B cell (primary cell): ENCODE data around the gene N4BP2L2. TPM values are rescaled to one million over a fixed set of nuclear protein-coding genes. Genes with fewer than 3 reads are reported as not detected.

Source experiments
- ATAC-seq: fragments of 200-7000 bp; cut with Tn5 transposase; one replicate; pipeline ENCODE4 v1.10.0; 2021; ENCODE audit warnings: low read depth, mild to moderate bottlenecking, moderate number of reproducible peaks, moderate library complexity
- CTCF ChIA-PET: fragments of 350-600 bp; sonication (Branson Sonifier 250); formaldehyde crosslinking; loops from one replicate; lab custom pipeline; 2021; ENCODE audit warnings: antibody characterized with exemption, inconsistent platforms; lab: Charles Lee
- POLR2A ChIA-PET: fragments of 350-600 bp; sonication (Branson Sonifier 250); formaldehyde crosslinking; loops from one replicate; lab custom pipeline; 2021; ENCODE audit warnings: antibody characterized with exemption; lab: Charles Lee
- DNase-seq: peaks from one replicate; pipeline ENCODE4 v3.0.0; 2013
- H2AFZ ChIP-seq: 2 replicates; pipeline ENCODE4 v1.6.1; 2012; ENCODE audit warnings: mild to moderate bottlenecking, low read depth, low read length; ENCODE audit not compliant: insufficient read depth, poor library complexity, severe bottlenecking
- H3K27ac ChIP-seq, 2 donors: 1 replicate in 1 of 2; 2 replicates in 1 of 2; pipeline ENCODE4 v1.5.1; 2012 to 2013; ENCODE audit warnings: low read length in 2 of 2, mild to moderate bottlenecking in 2 of 2, moderate library complexity in 1 of 2
- H3K27me3 ChIP-seq, 4 experiments: fragments of 200-600 bp in 1 of 4; sonication (generic) in 1 of 4; replicated peaks in 1 of 4; 1 replicate in 2 of 4; 2 replicates in 2 of 4; pipeline versions ENCODE4 v1.6.1 to v1.7.0; 2013 to 2016; ENCODE audit warnings: low read length in 3 of 4, mild to moderate bottlenecking in 2 of 4, mixed read lengths in 1 of 4, moderate library complexity in 1 of 4; ENCODE audit not compliant: insufficient read depth in 4 of 4, control insufficient read depth in 3 of 4; ENCODE audit errors: control extremely low read depth in 1 of 4
- H3K36me3 ChIP-seq, 2 experiments: replicated peaks in 1 of 2; 1 replicate in 1 of 2; 2 replicates in 1 of 2; pipeline versions ENCODE4 v1.6.1 to v1.7.1; 2013; ENCODE audit warnings: low read length in 1 of 2; ENCODE audit not compliant: insufficient read depth in 2 of 2, control insufficient read depth in 1 of 2; ENCODE audit errors: control extremely low read depth in 1 of 2, extremely low read depth in 1 of 2
- H3K4me1 ChIP-seq, 2 donors: fragments of 200-600 bp in 1 of 2; sonication (generic) in 1 of 2; 1 replicate in 1 of 2; 2 replicates in 1 of 2; pipeline versions ENCODE4 v1.5.1 to v1.6.1; 2013 to 2017; ENCODE audit warnings: low read length in 2 of 2; ENCODE audit not compliant: control insufficient read depth in 2 of 2, insufficient read depth in 2 of 2
- H3K4me2 ChIP-seq: replicated peaks from 2 replicates; pipeline ENCODE3; 2012; ENCODE audit warnings: mild to moderate bottlenecking, low read depth, low read length; ENCODE audit not compliant: poor library complexity, severe bottlenecking
- H3K4me3 ChIP-seq, 5 experiments: fragments of 200-600 bp in 1 of 5; sonication (generic) in 1 of 5; 1 replicate in 3 of 5; 2 replicates in 2 of 5; pipeline versions ENCODE4 v1.5.1 to v1.7.0; 2011 to 2016; ENCODE audit warnings: low read length in 4 of 5, mild to moderate bottlenecking in 4 of 5, low read depth in 2 of 5, control low read depth in 1 of 5, moderate library complexity in 1 of 5; ENCODE audit not compliant: insufficient read depth in 1 of 5; ENCODE audit errors: control extremely low read depth in 1 of 5, extremely low read depth in 1 of 5
- H3K79me2 ChIP-seq: fragments of 200-600 bp; sonication (generic); one replicate; pipeline ENCODE4 v1.6.0; 2016; ENCODE audit warnings: low read length; ENCODE audit not compliant: control insufficient read depth, insufficient read depth
- H3K9ac ChIP-seq: fragments of 200-600 bp; sonication (generic); 2 replicates; pipeline ENCODE4 v1.6.1; 2017; ENCODE audit warnings: mild to moderate bottlenecking, low read length, moderate library complexity
- H3K9me3 ChIP-seq, 3 donors: one replicate each; pipeline versions ENCODE4 v1.6.1 to v1.7.1; 2013; ENCODE audit warnings: low read length in 2 of 3; ENCODE audit not compliant: control insufficient read depth in 2 of 3, insufficient read depth in 1 of 3; ENCODE audit errors: control extremely low read depth in 1 of 3
- H4K20me1 ChIP-seq: 2 replicates; pipeline ENCODE4 v1.6.0; 2012; ENCODE audit warnings: mild to moderate bottlenecking, low read length; ENCODE audit not compliant: insufficient read depth, control insufficient read depth, poor library complexity, severe bottlenecking
- H3K27ac Mint-ChIP-seq: one replicate; pipeline ENCODE4 v1.8.0; 2021; ENCODE audit warnings: mixed read lengths
- H3K27me3 Mint-ChIP-seq: one replicate; pipeline ENCODE4 v1.8.0; 2021; ENCODE audit warnings: mixed read lengths
- H3K4me1 Mint-ChIP-seq: one replicate; pipeline ENCODE4 v1.8.0; 2021; ENCODE audit warnings: mixed read lengths
- H3K4me3 Mint-ChIP-seq: one replicate; pipeline ENCODE4 v1.8.0; 2021; ENCODE audit warnings: mixed read lengths
- H3K9me3 Mint-ChIP-seq: one replicate; pipeline ENCODE4 v1.8.0; 2022; ENCODE audit warnings: mixed read lengths; ENCODE audit not compliant: insufficient read depth
- CTCF ChIP-seq: fragments of 200-600 bp; IDR thresholded peaks from one replicate; pipeline ENCODE4 v1.8.0; 2022; ENCODE audit warnings: antibody characterized with exemption, mild to moderate bottlenecking
- EZH2 ChIP-seq: IDR thresholded peaks from 2 replicates; pipeline ENCODE4 v1.6.1; 2012; ENCODE audit warnings: borderline replicate concordance, low read depth, mild to moderate bottlenecking, moderate library complexity, low read length; ENCODE audit not compliant: insufficient read depth, poor library complexity, severe bottlenecking
- WGBS: methylation state at CpG from one replicate; pipeline ENCODE4 v1.1.5; 2013; ENCODE audit warnings: missing lambda C conversion rate; ENCODE audit not compliant: insufficient coverage; 5-methylcytosine and 5-hydroxymethylcytosine counted together
- intact Hi-C: fragments of 100-400 bp; cut with micrococcal nuclease; formaldehyde crosslinking; loops from one replicate; pipeline ENCODE4 v1.10.0; 2022
- polyA plus RNA-seq: library from polyadenylated mRNA; depleted of rRNA; stranded (reverse); fragments of >200 nt; gene quantifications from 2 replicates; pipeline ENCODE4 v1.2.3, GENCODE V29; 2012
- total RNA-seq, 2 donors: library from RNA; stranded (reverse); fragments of 120-200 nt in 1 of 2; gene quantifications; 1 replicate in 1 of 2; 2 replicates in 1 of 2; pipeline versions ENCODE4 v1.2.3 to v1.2.4, GENCODE V29; 2013 to 2022

Gene N4BP2L2
- total and polyA plus RNA-seq, 2 donors (not counting 1 experiment from before 2014, with no cell fraction given): 63.9 to 239 TPM

DNA sequence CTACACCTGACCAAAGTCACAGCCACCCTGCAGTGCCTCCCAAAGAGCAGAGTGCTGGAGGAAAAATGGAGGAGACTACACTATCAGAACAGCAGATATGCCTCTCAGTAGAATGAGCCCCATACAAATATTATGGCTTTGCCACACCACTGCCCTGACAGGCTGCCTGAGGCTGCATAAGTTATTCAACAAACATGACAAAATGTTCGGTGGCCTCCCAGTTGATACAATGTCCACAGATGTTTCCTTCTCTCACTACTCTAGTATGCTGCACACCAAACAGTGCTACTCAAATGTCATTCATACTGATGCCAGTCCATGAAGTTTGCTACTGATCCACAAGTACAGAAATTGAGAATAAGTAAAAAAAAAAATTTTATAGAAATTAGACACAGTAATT is 41.0 kb downstream of the N4BP2L2 start:
- Mint-ChIP-seq H3K4me3 (no peak overlapping the region), H3K27ac (no peak overlapping the region), H3K4me1 (no peaks in the 10 kb centered on the region), H3K27me3 (no peaks in the 10 kb centered on the region), H3K9me3 (no peaks in the 10 kb centered on the region)
- no peak overlapping the region for H2AFZ ChIP-seq
- H3K27ac ChIP-seq: no peak overlapping the region
- H3K4me3 ChIP-seq: no peak overlapping the region
- intact Hi-C loops: no loop called here
- no peak for TF ChIP-seq EZH2
- TF ChIP-seq CTCF: no peak
- H3K9me3 ChIP-seq: no peaks in the 10 kb centered on the region
- H3K4me2 ChIP-seq: no peak overlapping the region
- no peaks in the 10 kb centered on the region for H3K27me3 ChIP-seq
- no peak overlapping the region for H3K9ac ChIP-seq
- DNase-seq: no peak
- WGBS: 9% methylated on average over 1 of the region's 1 CpG
- H3K4me1 ChIP-seq: no peaks in the 10 kb centered on the region
- ATAC-seq: no peak
- no peaks in the 10 kb centered on the region for H4K20me1 ChIP-seq
- H3K79me2 ChIP-seq: no peaks in the 10 kb centered on the region
- no peaks in the 10 kb centered on the region for H3K36me3 ChIP-seq
- ChIA-PET CTCF (interaction anchor here (1.6 kb wide), 1 partner anchor 9 kb away, joined by 5 read pairs; no protein-coding TSS in a partner anchor), POLR2A (no interaction called here)

- H3K27ac Mint-ChIP-seq: no peak overlapping the region
- H3K27ac ChIP-seq: no peak overlapping the region
- H3K4me1 ChIP-seq: no peaks in the 10 kb centered on the region
- H3K9ac ChIP-seq: no peak overlapping the region
- no peaks in the 10 kb centered on the region for H3K36me3 ChIP-seq
- no peaks in the 10 kb centered on the region for H3K9me3 ChIP-seq
- H3K79me2 ChIP-seq: no peaks in the 10 kb centered on the region
- CTCF ChIA-PET: interaction anchor here (1.6 kb wide), 1 partner anchor 8 kb away, joined by 5 read pairs; no protein-coding TSS in a partner anchor
- H3K27me3 Mint-ChIP-seq: no peaks in the 10 kb centered on the region
- H3K4me3 Mint-ChIP-seq: no peak overlapping the region
- no peak overlapping the region for H3K4me2 ChIP-seq
- H3K4me1 Mint-ChIP-seq: no peaks in the 10 kb centered on the region
- TF ChIP-seq EZH2: no peak
- no peak for TF ChIP-seq CTCF
- DNase-seq (no peak), ATAC-seq (no peak)
- WGBS: 44% methylated on average over 1 of the region's 1 CpG
- no peaks in the 10 kb centered on the region for H3K9me3 Mint-ChIP-seq
- no peak overlapping the region for H3K4me3 ChIP-seq
- no peaks in the 10 kb centered on the region for H4K20me1 ChIP-seq
- H2AFZ ChIP-seq: no peak overlapping the region
- POLR2A ChIA-PET: no interaction called here
- no peaks in the 10 kb centered on the region for H3K27me3 ChIP-seq
- intact Hi-C loops: no loop called here
These were observed 41.9 kb downstream of the N4BP2L2 start for GRCh38 chr13:32496599-32497160.
